Activated T-helper 17 cell treated with anti-CD3 and anti-CD28 coated beads, Interleukin-2, amount 50 U/mL, for 72 hours (primary cell): ENCODE measurements around the gene EML3. TPM values are rescaled to one million over a fixed set of nuclear protein-coding genes. Genes with fewer than 3 reads are reported as not detected.
A peak's percentile ranks its signal among the peaks of the same experiment; 100 is the strongest.
"Not testable (repeated sequence)": the region's sequence is repeated elsewhere in the genome, so short reads cannot be mapped to it uniquely, and the experiment has no call there.

Experiments used
- ATAC-seq: fragments of 150-1000 bp; cut with Tn5 transposase; replicated peaks from 2 replicates; pipeline ENCODE4 v1.10.0; 2021; ENCODE audit warnings: mild to moderate bottlenecking, moderate library complexity
- H3K27ac Mint-ChIP-seq: one replicate; pipeline ENCODE4 v1.8.0; 2022; ENCODE audit warnings: mixed read lengths
- H3K27me3 Mint-ChIP-seq: one replicate; pipeline ENCODE4 v1.8.0; 2022; ENCODE audit warnings: mixed read lengths
- H3K36me3 Mint-ChIP-seq: one replicate; pipeline ENCODE4 v1.8.0; 2022; ENCODE audit warnings: low read depth, mild to moderate bottlenecking, mixed read lengths
- H3K4me1 Mint-ChIP-seq: one replicate; pipeline ENCODE4 v1.8.0; 2022; ENCODE audit warnings: mixed read lengths
- H3K4me3 Mint-ChIP-seq: one replicate; pipeline ENCODE4 v1.8.0; 2022; ENCODE audit warnings: mild to moderate bottlenecking, mixed read lengths
- H3K9me3 Mint-ChIP-seq: one replicate; pipeline ENCODE4 v1.8.0; 2022; ENCODE audit warnings: mixed read lengths
- total RNA-seq, 2 donors: library from RNA; stranded (reverse); gene quantifications; one replicate each; pipeline ENCODE4 v1.2.3, GENCODE V29; 2022

EML3 gene, protein sequence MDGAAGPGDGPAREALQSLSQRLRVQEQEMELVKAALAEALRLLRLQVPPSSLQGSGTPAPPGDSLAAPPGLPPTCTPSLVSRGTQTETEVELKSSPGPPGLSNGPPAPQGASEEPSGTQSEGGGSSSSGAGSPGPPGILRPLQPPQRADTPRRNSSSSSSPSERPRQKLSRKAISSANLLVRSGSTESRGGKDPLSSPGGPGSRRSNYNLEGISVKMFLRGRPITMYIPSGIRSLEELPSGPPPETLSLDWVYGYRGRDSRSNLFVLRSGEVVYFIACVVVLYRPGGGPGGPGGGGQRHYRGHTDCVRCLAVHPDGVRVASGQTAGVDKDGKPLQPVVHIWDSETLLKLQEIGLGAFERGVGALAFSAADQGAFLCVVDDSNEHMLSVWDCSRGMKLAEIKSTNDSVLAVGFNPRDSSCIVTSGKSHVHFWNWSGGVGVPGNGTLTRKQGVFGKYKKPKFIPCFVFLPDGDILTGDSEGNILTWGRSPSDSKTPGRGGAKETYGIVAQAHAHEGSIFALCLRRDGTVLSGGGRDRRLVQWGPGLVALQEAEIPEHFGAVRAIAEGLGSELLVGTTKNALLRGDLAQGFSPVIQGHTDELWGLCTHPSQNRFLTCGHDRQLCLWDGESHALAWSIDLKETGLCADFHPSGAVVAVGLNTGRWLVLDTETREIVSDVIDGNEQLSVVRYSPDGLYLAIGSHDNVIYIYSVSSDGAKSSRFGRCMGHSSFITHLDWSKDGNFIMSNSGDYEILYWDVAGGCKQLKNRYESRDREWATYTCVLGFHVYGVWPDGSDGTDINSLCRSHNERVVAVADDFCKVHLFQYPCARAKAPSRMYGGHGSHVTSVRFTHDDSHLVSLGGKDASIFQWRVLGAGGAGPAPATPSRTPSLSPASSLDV
- total RNA-seq, result 100 to 1,000 TPM; 122 to 130 TPM

DNA sequence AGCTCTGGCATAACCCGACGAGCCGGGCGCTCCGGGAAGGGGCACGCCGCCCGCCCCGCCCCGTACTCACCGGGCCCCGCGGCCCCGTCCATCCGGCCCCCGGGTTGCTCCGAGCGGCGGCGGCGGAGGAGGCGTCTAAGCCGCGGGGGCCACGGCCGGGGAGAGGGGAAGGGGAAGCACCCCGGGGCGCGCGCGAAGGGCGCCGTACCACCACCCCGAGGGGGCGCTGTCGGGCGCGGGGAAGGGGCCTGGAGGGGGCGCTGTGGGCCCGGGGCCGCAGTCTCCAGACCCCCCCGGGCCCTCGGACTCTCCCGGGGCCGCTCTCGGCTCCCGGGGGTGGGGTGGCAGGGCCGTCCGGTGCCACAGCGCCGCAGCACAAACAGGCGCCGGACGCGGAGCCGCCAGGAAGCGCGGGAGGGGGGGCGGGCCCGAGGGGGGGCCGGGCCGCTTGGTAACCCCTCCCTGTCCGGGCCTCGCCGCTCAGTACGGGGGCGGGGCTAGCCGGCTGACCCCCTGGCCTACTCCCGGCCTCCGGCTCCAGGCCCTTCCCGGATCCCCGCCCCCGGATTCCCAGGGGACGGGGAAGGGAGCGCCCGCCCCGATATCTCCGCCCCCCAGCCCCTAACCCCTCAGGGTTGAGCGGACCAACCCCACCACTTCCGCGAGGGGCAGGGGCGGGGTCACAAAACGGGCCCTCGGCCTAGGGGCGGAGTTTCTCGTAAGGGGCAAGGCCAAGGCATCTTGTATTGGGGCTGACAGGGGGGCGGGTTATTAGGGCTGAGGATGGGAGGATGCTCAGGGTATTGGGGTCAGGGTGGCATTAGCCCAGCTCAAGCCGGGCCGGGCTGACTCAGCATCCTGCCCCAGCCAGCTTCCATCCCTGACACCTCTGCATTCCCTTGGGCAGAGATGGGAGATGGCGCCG, at the start of gene EML3, which contains the start of gene ROM1:
TSS of gene EML3 (minus strand) at position 410 of the 925 bp plus-strand sequence. CDS start at position 92, 318 bp downstream.
TSS of gene ROM1 (plus strand) at position 892 of the 925 bp plus-strand sequence. CDS start at position 917, 25 bp downstream.
- ATAC-seq, result peak; percentile 74
- peaks cover 29% of the 10 kb centered on the region for H3K4me1 Mint-ChIP-seq
- H3K27me3 Mint-ChIP-seq, result no peaks in the 10 kb centered on the region
- H3K4me3 Mint-ChIP-seq, result peak within 1 kb of the TSS; percentile 93
- H3K9me3 Mint-ChIP-seq, result no peaks in the 10 kb centered on the region
- peak within 1 kb of the TSS; percentile 94 for H3K27ac Mint-ChIP-seq
- H3K36me3 Mint-ChIP-seq, result peaks cover 75% of the 10 kb centered on the region

DNA sequence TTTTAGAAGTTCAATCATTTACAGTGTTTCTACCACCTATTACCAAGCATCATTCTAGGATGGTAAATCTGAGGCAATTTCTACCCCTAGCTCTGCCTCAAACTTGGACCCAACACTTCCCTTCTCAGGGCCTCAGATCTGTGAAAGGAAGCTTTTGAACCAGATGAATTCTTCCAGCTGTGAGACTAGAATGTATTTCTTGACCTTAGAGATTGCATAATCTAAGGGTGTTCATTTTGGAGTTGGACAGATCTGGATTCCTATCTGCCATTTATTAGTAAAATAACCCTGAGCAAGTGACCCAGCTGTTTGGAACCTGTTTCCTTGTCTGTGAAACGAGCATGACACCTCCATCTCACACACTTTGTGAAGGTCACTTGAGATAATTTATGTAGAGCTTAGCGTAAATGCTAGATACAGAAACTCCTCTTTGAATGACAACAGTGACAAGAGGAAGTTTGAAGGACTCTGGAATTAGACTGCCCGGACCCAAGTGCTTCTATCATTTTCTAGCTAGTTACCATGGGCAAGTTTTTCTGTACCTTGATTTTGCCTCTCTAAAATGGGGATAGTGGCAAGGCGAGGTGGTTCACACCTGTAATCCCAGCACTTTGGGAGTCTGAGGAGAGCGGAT, 44.3 kb upstream of the EML3 start:
- no peak for ATAC-seq
- H3K36me3 Mint-ChIP-seq, result peaks cover 22% of the 10 kb centered on the region
- peaks cover 11% of the 10 kb centered on the region for H3K4me1 Mint-ChIP-seq
- H3K27ac Mint-ChIP-seq, result no peak overlapping the region
- no peak overlapping the region for H3K4me3 Mint-ChIP-seq
- H3K27me3 Mint-ChIP-seq, result no peaks in the 10 kb centered on the region
- H3K9me3 Mint-ChIP-seq, result no peaks in the 10 kb centered on the region

DNA sequence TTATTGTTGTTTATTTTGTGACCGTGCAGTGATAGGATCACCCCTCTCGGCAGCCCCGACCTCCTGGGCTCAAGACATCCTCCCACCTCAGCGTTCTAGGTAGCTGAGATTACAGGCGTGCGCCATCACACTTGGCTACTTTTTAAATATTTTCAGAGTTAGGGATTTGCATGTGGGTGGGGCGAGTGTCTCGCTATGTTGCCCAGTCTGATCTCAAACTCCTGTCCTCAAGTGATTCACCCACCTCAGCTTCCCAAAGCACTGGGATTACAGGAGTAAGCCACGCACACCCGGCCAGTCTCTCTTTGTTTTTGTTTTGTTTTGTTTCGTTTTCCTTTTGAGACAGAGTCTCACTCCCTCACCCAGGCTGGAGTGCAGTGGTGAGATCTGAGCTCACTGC, 41.7 kb upstream of the EML3 start:
- Mint-ChIP-seq H3K9me3 (no peaks in the 10 kb centered on the region), H3K36me3 (peaks cover 14% of the 10 kb centered on the region), H3K4me1 (peaks cover 11% of the 10 kb centered on the region), H3K27me3 (no peaks in the 10 kb centered on the region), H3K27ac (peak overlapping the region; percentile 98), H3K4me3 (peak overlapping the region; percentile 94)
- no peak for ATAC-seq

DNA sequence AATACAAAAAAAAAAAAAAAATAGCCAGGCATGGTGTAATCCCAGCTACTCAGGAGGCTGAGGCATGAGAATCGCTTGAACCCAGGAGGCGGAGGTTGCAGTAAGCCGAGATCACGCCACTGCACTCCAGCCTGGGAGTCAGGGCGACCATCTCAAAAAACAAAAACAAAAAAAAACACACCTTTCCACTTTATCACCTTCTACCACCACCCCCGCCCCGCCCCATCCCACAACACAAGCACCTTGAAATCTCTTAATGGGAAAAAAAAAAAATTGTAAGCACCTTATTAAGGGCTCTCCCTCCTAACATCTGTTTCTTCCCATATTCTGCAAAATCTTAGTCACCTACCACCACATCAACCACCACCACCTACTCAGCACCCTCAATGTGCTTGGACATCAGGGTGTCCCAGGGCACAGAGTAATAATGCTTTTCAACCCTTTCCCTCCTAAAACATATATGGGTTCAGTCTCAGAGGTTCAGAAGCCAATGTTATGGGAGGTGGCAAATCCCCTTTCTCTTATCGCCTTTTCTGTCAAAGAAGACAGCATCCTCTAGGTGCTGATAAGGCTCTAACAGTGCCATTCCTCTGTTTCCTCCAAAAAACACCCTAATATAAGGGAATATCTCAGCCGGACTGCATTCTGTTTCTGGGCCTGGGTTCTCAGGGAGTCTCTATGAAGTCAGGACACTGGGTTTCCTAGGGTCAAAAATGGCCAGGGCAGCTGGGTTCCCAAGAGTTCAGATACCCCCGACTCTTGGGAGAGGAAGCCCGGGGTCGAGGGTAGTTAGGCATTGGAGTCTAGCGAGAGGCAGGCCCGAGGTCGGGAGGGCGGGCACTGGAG, 39.8 kb upstream of the EML3 start:
- Mint-ChIP-seq H3K9me3 (no peaks in the 10 kb centered on the region), H3K36me3 (peaks cover 20% of the 10 kb centered on the region), H3K4me1 (peaks cover 11% of the 10 kb centered on the region), H3K27ac (peak overlapping the region; percentile 98), H3K4me3 (peak overlapping the region; percentile 94), H3K27me3 (no peaks in the 10 kb centered on the region)
- ATAC-seq, result peak; percentile 35

DNA sequence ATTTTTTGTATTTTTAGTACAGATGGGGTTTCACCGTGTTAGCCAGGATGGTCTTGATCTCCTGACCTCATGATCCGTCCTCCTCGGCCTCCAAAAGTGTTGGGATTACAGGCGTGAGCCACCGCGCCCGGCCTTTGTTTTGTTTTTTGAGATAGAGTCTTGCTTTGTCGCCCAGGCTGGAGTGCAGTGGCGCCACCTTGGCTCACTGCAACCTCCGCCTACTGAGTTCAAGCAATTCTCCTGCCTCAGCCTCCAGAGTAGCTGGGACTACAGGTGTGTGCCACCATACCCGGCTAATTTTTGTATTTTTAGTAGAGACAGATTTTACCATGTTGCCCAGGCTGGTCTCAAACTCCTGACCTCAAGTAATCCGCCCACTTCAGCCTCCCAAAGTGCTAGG, 37.7 kb upstream of the EML3 start:
- H3K36me3 Mint-ChIP-seq, result peaks cover 36% of the 10 kb centered on the region

DNA sequence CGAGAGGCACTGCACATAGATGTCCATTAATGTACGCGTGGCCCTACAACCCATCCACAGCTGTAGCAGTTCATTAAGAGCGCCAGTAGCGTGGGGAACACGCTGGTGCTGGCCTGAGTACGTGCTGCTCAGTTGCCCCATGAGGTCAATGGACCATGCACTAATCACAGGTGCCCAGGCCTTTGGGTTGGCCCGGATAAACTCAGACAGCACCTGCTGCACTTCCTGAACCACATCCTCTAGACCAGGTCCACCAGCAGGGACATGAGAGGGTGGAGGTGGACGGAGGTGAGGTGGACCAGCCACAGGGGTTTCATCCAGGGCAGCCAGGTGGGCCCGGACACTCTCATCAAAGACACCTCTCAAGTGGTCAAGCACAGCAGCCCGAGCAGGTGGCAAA, 36.9 kb upstream of the EML3 start:
- Mint-ChIP-seq H3K9me3 (no peaks in the 10 kb centered on the region), H3K27ac (no peak overlapping the region), H3K4me3 (no peak overlapping the region), H3K36me3 (peaks cover 44% of the 10 kb centered on the region), H3K27me3 (no peaks in the 10 kb centered on the region), H3K4me1 (peaks cover 11% of the 10 kb centered on the region)
- ATAC-seq, result no peak

More for the DNA sequence above, 37.7 kb upstream of the EML3 start:
- not testable (repeated sequence) for H3K9me3 Mint-ChIP-seq, ATAC-seq, H3K27me3 Mint-ChIP-seq, H3K27ac Mint-ChIP-seq, H3K4me3 Mint-ChIP-seq
- H3K4me1 Mint-ChIP-seq, result peaks cover 11% of the 10 kb centered on the region

DNA sequence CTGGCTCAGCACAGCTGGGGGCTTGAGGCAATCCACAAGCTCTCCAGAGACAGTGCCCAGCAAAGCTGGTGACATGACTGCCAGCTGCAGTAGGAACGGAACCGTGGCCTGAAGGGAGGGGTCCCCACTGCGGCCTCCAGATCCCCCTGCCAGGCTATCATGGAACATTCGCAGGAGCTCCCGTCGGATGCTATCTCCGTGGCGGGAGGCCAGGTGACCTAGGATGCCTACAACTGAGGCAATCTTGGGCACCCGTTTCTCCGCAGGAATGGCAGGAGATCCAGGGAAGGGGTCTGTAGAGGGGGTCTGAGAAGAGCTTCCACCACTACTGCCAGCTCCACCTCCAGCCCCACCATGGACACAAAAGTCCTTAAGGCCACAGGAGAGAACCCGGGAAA, 36.4 kb upstream of the EML3 start:
- Mint-ChIP-seq H3K27ac (no peak overlapping the region), H3K4me1 (peaks cover 11% of the 10 kb centered on the region), H3K9me3 (no peaks in the 10 kb centered on the region), H3K36me3 (peaks cover 49% of the 10 kb centered on the region), H3K27me3 (no peaks in the 10 kb centered on the region), H3K4me3 (no peak overlapping the region)
- ATAC-seq, result no peak

DNA sequence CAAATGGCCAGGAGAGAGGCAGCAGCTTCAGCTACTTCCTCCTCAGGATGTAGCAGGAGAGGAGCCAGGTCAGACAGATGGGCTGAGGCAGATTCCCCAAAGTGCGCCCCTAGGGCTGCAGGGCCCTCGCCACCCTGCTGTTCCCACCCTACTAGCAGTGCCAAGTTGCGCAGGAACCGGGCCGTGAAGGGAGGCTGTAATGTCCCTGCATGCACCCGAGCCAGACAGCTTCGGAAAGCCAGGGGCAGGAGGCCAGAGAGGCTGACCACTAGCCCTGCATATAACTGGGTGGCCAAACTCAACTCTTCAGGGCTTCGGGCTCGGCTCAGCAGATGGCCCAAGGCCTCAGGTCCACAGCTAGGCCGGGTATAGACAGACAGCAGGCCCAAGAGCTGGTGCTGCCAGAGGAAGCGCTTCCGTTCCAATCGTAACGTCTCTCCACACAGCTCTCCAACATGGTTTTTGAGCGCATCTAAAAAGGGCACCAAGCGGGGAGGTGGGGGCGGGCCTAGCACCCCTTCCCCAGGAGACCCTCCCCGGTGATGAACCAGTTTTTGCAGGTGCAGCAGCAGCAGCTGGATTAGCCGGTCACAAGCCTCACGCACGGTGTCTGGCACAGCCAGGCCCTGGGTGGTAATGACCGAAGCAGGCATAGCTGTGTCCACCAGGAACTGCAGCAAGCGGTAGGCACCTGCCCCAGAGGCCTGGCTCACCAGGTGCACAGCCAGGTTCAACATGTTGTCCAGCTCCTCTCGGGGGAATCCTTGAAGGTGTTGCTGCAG, 35.8 kb upstream of the EML3 start:
- peaks cover 7% of the 10 kb centered on the region for H3K4me1 Mint-ChIP-seq
- H3K27ac Mint-ChIP-seq, result no peak overlapping the region
- H3K4me3 Mint-ChIP-seq, result no peak overlapping the region
- H3K27me3 Mint-ChIP-seq, result no peaks in the 10 kb centered on the region
- peaks cover 51% of the 10 kb centered on the region for H3K36me3 Mint-ChIP-seq
- no peak for ATAC-seq
- no peaks in the 10 kb centered on the region for H3K9me3 Mint-ChIP-seq

DNA sequence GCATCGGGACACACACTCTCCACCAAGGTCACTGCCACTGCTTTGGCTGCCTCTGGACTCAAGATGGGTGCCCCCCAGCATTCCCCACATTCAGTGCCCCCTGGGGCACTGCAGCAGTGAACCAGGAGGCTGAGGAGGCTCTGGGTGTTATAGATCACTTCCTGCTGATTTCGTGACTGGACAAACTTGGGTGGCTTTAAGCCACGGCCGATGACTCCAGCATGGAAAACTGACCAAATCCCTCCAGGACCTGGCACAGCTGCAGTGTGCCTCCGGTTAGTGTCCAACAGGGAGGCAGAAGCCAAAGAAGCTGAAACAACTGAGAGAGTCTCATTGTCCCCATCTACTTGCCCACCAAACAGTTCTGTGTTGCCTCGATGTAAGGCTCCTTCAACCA, 35.0 kb upstream of the EML3 start:
- no peaks in the 10 kb centered on the region for H3K9me3 Mint-ChIP-seq
- H3K4me3 Mint-ChIP-seq, result peak overlapping the region; percentile 100
- no peak overlapping the region for H3K27ac Mint-ChIP-seq
- H3K4me1 Mint-ChIP-seq, result peaks cover 6% of the 10 kb centered on the region
- no peak for ATAC-seq
- H3K27me3 Mint-ChIP-seq, result no peaks in the 10 kb centered on the region
- peaks cover 57% of the 10 kb centered on the region for H3K36me3 Mint-ChIP-seq

DNA sequence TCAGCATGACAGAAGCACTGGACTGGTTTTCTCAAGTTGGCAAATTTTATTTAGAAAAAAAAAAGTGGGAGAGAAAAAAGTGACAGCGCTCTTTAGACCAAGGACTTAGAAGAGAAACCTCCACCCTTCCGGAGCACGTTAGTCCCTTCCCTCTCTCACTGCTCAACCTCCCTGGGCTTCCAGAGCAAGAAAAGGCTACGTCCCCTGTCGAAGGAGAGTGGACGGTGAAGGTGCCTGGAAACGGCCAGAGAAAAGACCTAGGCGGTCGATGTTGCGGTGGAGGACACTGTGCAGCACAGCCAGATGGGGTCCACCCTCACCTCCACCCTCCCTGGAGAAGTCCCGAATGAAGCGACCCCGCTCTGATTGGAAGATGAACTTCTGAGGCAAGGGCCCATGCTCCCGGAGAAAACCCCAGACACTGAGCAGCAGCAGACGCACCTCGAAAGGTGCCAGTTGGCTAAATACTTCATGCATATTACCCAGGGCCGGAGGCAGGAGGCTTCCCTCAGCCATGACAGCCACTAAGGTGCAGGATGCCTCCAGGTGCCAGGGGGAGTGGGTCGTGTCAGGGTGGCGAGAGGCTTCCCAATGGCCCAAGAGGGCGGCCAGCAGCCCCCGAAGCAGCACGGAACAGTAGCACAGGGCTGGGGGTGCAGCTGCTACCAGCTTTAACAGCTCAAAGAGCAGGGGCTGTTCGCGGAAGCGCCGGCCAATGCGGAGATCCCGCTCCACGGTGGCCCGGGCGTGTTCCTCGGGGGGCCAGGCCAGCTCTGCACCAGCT, 34.4 kb upstream of the EML3 start:
- ATAC-seq, result no peak
- H3K9me3 Mint-ChIP-seq, result no peaks in the 10 kb centered on the region
- H3K4me3 Mint-ChIP-seq, result peak overlapping the region; percentile 100
- peaks cover 54% of the 10 kb centered on the region for H3K36me3 Mint-ChIP-seq
- H3K27ac Mint-ChIP-seq, result peak overlapping the region; percentile 97
- H3K4me1 Mint-ChIP-seq, result no peaks in the 10 kb centered on the region
- no peaks in the 10 kb centered on the region for H3K27me3 Mint-ChIP-seq

DNA sequence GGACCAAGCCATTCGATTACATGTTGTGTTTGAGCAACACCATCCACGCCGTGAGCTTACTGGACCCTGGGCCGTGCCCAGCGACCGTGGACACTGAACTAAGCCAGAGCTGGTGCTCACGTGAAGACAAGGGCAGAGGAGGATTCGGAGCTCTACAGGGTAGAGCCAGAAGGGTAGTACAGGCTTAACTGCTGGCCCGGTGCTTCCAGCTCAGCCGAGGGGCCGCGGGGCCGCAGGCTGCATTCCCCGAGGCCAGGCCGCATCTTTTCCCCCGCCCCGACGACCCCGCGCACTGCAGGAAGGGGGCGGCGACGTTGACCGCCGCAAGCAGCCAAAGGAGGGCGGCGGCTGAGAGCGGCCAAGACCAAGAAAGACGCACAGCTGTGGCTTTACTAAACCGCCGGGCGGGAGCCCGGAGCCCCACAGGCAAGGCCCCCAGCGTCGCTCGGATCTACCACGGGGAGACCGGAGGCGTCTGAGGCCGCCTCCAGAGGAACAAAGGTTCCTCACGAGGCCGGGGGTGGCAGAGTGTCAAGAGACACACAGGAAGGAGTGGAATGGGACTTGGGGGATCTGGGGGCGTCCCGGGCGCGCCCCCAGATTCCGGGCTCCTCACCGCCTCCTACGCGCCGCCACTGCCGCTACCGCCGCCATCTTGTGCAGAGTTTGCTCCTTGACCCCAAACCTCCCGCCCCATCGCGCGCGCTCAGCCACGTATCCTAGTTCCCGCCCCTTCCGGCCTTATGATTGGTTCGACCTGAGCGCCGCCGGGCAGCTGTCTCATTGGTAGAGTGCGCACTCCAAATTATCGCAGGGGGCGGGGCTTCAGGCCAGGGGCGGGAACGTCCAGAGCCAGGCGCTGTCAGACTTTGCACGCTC, 33.6 kb upstream of the EML3 start, which contains the start of gene GANAB:
TSS of gene GANAB (minus strand) at position 668 of the 879 bp plus-strand sequence. CDS start at position 654, 14 bp downstream.
- Mint-ChIP-seq H3K4me1 (no peaks in the 10 kb centered on the region), H3K27ac (peak within 1 kb of the TSS; percentile 97), H3K9me3 (no peaks in the 10 kb centered on the region), H3K27me3 (no peaks in the 10 kb centered on the region), H3K36me3 (peaks cover 54% of the 10 kb centered on the region), H3K4me3 (peak within 1 kb of the TSS; percentile 100)
- peak; percentile 99 for ATAC-seq
